ENCODE results near the gene UNKL.
"Not testable (repeated sequence)": the region's sequence is repeated elsewhere in the genome, so short reads cannot be mapped to it uniquely, and the experiment has no call there.

Gene UNKL

GRCh38 chr16:1328136-1328535, 86.4 kb downstream of the UNKL start:
- not testable (repeated sequence) for DNase-seq (ENCODE audit: low read depth in 2 of 2, low spot score in 1 of 2)

DNA sequence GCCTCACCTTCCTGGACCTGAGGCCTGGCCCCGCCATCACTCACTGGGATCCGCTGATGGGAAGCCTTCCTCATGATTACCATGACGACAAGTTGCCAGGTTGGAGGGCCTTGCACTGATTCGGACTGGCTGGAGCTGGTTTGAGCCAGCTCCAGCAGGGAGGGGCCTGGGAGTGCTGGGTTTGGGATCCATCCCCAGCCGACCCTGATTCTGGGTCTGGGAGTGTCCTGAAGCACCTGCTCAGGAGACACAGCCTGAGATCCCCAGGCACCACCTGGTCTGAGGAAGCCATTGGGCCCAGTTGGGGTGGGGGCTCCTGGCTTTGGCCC, 86.9 kb downstream of the UNKL start:
- DNase-seq (ENCODE audit: low read depth in 2 of 2, low spot score in 1 of 2): no peak

GRCh38 chr16:1326946-1327618, 87.4 kb downstream of the UNKL start:
- no peak for DNase-seq (ENCODE audit: low read depth in 2 of 2, low spot score in 1 of 2)

DNA sequence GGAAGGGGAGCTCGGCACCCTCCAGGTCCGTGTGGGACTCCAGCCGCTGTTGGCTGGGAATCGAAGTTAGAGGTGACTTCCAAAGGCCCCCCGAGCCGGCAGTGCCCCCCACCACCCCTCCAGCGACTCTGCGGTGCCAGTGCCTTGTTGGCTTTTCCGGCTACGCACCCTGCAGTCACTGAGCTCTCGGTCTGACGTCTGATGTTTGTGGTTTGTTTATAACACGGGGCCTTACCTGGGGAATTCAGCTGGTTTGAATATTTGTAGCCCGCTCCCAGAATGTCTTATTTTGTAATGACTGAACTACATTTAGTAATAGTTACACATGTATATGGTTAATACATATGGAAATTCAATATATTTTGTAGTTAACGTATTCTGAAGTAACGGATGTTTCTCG, 88.1 kb downstream of the UNKL start:
- no peak for DNase-seq (ENCODE audit: low read depth in 2 of 2, low spot score in 1 of 2)

- no peak for DNase-seq (ENCODE audit: low read depth in 2 of 2, low spot score in 1 of 2)
These were observed 88.7 kb downstream of the UNKL start for GRCh38 chr16:1325673-1326371.

DNA sequence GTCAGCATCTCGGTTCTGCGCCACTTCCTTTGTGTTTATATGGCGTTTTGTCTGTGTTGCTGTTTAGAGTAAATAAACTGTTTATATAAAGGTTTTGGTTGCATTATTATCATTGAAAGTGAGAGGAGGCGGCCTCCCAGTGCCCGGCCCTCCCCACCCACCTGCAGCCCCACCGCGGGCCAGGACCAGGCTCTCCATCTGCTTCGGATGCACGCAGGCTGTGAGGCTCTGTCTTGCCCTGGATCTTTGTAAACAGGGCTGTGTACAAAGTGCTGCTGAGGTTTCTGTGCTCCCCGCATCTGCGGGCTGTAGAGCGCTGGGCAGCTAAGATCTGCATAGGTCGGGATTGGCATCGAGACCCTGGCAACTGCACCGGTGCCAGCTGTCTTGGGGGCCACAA, 89.2 kb downstream of the UNKL start:
- DNase-seq (ENCODE audit: low read depth in 2 of 2, low spot score in 1 of 2): no peak

- DNase-seq (ENCODE audit: low read depth in 2 of 2, low spot score in 1 of 2): no peak
These were observed 90.1 kb downstream of the UNKL start for GRCh38 chr16:1324286-1324826.

GRCh38 chr16:1323296-1324239, 90.9 kb downstream of the UNKL start:
- DNase-seq (ENCODE audit: low read depth in 2 of 2, low spot score in 1 of 2): no peak

DNA sequence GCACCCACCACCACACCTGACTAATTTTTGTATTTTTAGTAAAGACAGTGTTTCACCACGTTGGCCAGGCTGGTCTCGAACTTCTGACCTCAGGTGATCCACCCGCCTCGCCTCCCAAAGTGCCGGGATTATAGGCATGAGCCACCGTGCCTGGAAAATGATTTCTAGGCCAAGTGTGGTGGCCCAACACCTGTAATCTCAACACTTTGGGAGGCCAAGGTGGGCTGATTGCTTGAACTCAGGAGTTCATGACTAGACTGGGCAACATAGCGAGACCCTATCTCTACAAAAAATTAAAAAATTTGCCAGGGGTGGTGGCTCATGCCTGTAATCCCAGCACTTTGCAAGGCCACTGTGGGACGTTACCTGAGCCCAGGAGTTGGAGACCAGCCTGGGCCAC, 92.1 kb downstream of the UNKL start:
- DNase-seq (ENCODE audit: low read depth in 2 of 2, low spot score in 1 of 2): no peak

- DNase-seq (ENCODE audit: low read depth in 2 of 2, low spot score in 1 of 2): no peak
These were observed 93.8 kb downstream of the UNKL start for GRCh38 chr16:1320658-1321240.

DNA sequence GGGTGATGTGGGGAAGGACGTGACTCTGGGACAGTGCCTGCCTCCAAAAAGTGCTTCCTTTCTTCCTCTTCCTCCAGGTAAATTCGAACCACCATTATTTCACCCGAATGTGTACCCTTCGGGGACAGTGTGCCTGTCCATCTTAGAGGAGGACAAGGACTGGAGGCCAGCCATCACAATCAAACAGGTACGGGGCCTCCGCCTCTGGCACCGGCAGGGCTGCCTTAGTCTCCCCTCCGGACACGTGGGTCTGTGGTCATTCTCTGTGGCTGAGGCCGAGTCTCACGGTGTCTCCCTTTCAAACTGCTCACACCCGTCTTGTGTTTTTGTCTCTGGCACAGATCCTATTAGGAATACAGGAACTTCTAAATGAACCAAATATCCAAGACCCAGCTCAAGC, 94.4 kb downstream of the UNKL start:
- no peak for DNase-seq (ENCODE audit: low read depth in 2 of 2, low spot score in 1 of 2)

DNA sequence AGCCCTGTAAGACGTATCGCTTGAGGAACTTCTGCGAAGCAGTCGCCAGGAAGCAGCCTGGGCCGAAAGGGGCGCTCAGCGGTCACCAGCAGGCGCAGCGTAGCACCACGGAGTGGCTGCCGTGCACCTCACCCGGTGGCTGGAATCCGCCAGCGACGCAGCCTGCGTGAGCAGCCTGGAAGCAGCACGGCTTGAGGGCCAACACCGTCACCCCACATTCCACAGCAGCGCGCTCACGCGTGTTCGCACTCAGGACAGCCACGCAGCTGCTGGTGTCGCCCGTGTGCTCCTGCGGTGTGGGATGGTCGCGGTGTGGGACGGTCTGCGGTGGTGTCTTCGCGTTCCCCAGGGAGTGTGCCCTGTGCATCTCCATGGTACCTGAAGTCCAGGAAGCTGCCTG, 95.5 kb downstream of the UNKL start:
- no peak for DNase-seq (ENCODE audit: low read depth in 2 of 2, low spot score in 1 of 2)

DNA sequence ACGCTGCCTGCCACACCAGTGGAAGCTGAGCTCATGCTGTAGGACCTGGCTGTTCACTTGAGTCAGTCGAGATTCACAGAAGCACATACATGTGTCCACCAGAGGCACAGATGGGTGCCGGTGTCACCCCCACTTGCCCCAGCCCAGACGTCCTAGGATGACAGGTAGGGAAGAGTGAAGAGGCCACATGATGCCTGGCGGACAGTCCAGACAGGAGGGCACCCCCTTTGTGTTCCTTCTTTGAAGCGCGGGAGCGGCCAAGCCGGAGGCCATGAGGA, 96.3 kb downstream of the UNKL start:
- DNase-seq (ENCODE audit: low read depth in 2 of 2, low spot score in 1 of 2): no peak

DNA sequence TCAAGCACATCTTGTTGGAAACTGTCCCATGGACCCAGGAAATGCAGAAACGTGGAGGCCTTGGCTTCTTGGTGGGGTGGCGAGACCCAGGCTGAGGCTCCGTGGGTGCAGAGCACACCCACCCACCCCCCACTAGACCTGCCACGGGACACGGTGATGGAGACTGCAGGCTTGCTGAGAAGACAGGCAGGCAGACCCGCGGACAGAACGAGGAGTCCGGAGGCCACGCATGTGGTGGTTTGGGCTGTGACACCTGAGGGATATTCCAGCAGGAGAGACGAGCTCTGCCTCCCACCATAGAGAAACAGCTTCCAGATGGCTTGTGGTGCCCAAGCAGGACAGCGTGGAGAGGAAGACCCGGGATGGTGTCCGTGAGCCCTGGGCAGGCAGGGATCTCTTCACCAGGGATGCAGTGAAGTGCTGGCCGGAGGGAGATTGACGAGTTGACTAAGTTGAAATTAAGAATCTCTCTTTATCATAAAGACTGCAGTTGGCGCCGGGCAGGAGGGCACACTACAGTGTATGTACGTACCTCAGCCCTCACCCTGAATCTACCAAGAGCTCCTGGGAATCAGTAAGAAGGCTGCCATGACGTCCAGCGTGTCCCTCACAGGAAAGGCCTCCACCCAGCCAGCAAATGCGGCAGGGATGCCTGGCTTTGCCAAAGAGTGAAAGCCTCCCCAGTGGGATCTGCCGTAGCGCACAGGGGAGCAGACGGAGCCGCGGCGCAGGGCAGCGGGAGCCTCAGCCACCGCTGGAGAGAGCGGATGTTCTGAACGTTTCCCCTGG, 96.8 kb downstream of the UNKL start:
- DNase-seq (ENCODE audit: low read depth in 2 of 2, low spot score in 1 of 2): no peak

GRCh38 chr16:1316033-1316405, 98.5 kb downstream of the UNKL start:
- no peak for DNase-seq (ENCODE audit: low read depth in 2 of 2, low spot score in 1 of 2)

- no peak for DNase-seq (ENCODE audit: low read depth in 2 of 2, low spot score in 1 of 2)
These were observed 99.1 kb downstream of the UNKL start for GRCh38 chr16:1315081-1316032.

DNA sequence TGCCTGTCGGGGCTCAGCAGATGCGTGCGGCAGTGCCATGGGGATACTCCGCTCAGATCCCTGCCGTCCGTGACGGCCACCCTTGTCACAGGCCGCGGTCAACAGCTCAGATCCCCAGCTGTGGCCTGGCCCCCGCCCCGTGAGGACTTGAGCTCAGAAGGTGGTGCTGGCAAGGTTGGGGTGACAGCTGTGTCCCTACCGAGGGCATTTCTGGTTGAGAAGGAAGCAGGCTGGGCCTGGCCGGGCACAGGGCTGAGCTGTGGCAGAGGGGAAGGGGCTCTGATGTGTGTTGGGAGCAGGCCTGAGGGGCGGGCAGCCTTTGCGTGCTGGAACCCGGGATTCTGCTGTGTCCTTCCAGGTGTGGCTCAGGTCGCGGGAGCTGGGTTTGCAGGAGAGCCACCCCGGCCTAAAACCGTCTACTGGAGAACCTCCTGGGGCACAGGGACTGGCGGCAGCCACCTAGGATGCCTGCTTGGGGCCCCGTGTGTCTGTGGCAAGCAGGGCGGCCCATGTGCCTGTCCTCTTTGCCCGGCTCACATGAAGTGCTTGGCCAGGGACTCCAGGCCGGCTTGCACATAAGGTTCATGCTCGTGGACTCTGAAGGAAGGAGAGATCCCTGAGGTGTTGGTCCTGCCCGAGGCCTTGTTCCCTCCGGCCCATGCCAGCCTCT, 100.0 kb downstream of the UNKL start:
- DNase-seq (ENCODE audit: low read depth in 2 of 2, low spot score in 1 of 2): no peak

- DNase-seq (ENCODE audit: low read depth in 2 of 2, low spot score in 1 of 2): no peak
These were observed 100.7 kb downstream of the UNKL start for GRCh38 chr16:1313721-1314369.

All from stimulated activated CD8-positive, alpha-beta memory T cell treated with anti-CD3 and anti-CD28 coated beads, Interleukin-4, amount 100 ng/mL, for 4 hours (primary cell).